Gastroesophageal sphincter (tissue), 4 donors: ENCODE results near the gene BTBD19. TPM values are rescaled to one million over a fixed set of nuclear protein-coding genes. Genes with fewer than 3 reads are reported as not detected.
"Not testable (repeated sequence)": the region's sequence is repeated elsewhere in the genome, so short reads cannot be mapped to it uniquely, and the experiment has no call there.

Experiments
- ATAC-seq: fragments of 150-250 bp; one replicate; pipeline ENCODE4 v1.9.1; 2016; ENCODE audit warnings: mild to moderate bottlenecking, moderate library complexity
- H3K27ac ChIP-seq, 4 donors: fragments of 200-600 bp; sonication (generic) in 3 of 4; 1 replicate in 3 of 4; 2 replicates in 1 of 4; pipeline ENCODE4 v1.5.1; 2016 to 2019
- H3K27me3 ChIP-seq: fragments of 200-600 bp; sonication (generic); one replicate; pipeline ENCODE4 v1.5.1; 2019
- H3K36me3 ChIP-seq, 2 donors: fragments of 200-600 bp; sonication (generic); one replicate each; pipeline ENCODE4 v1.5.1; 2019; ENCODE audit warnings: control low read depth in 1 of 2
- H3K4me1 ChIP-seq, 3 donors: fragments of 200-600 bp; sonication (generic); 1 replicate in 2 of 3; 2 replicates in 1 of 3; pipeline ENCODE4 v1.5.1; 2016 to 2019; ENCODE audit warnings: control low read depth in 2 of 3
- H3K4me3 ChIP-seq, 2 donors: fragments of 200-600 bp; sonication (generic); one replicate each; pipeline ENCODE4 v1.5.1; 2019; ENCODE audit warnings: mild to moderate bottlenecking in 1 of 2, moderate library complexity in 1 of 2
- H3K9me3 ChIP-seq, 3 donors: fragments of 200-600 bp; sonication (generic); one replicate each; pipeline ENCODE4 v1.5.1; 2017 to 2019; ENCODE audit warnings: control low read depth in 2 of 3
- CTCF ChIP-seq, 4 experiments: fragments of 200-600 bp in 2 of 4; fragments of 450-650 bp in 2 of 4; sonication (generic) in 1 of 4; IDR thresholded peaks; one replicate each; pipeline ENCODE4 v1.5.1; 2017 to 2019; ENCODE audit warnings: antibody characterized with exemption in 4 of 4, mild to moderate bottlenecking in 2 of 4, moderate library complexity in 2 of 4
- EP300 ChIP-seq: sonication (generic); formaldehyde crosslinking; IDR thresholded peaks from one replicate; pipeline ENCODE4 v1.6.1; 2017; ENCODE audit warnings: antibody characterized with exemption, mild to moderate bottlenecking
- POLR2A ChIP-seq, 2 donors: fragments of 450-650 bp; IDR thresholded peaks; one replicate each; pipeline ENCODE4 v1.6.1; 2017; ENCODE audit warnings: antibody characterized with exemption in 2 of 2, mild to moderate bottlenecking in 2 of 2, moderate library complexity in 1 of 2
- POLR2AphosphoS5 ChIP-seq: sonication (generic); formaldehyde crosslinking; IDR thresholded peaks from one replicate; pipeline ENCODE4 v1.6.1; 2017; ENCODE audit warnings: antibody characterized with exemption
- WGBS, 2 donors: methylation state at CpG; one replicate each; pipeline ENCODE4 v1.1.5; 2018; ENCODE audit warnings: low coverage in 1 of 2; 5-methylcytosine and 5-hydroxymethylcytosine counted together
- total RNA-seq, 4 donors: library from RNA; depleted of rRNA; stranded (reverse); fragments of >200 nt; gene quantifications; one replicate each; pipeline ENCODE4 v1.1.0, GENCODE V29; 2016

Gene BTBD19
- total RNA-seq, 4 donors from 2014 or later = 0.22 to 12.1 (median 5.6) TPM

DNA sequence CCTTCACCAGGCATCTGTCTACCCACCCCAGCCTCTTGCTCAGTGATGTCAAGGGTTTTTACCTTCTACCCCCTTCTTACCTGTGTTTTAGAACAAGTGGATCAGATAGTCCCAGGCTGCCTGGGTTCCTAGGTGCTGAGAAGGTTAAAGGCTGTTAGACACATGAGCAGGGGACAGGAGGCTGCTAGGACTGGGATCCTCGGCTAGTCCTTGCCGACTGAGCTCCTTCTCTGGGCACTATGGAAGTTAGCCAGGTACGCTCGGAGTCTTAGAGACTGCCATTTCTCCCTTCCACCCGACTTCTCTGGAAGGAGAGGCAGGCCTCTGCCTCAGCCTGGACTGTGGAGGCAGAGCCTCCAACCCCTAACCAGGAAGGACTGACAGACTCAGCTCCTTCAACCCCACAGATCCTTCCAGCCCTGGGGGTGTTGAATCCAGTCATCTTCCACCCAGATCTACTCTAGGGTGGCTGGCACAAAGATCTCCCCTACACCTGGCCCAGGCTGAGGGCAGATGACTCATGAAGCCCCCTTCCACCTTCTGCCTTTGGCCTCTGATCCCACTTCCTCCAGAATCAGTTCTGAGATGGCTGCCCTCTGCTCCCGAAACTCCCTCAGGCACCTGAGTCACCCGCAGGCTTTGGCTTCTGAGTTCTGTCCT is 1.5 kb upstream of the BTBD19 start, which contains the start of gene DYNLT4:
TSS of gene DYNLT4 (minus strand) at position 648 of the 660 bp plus-strand sequence. CDS start 683 bp downstream, outside the sequence.
- ATAC-seq = no peak
- Histone ChIP-seq H3K4me3 (peak within 1 kb of the TSS in 1 of 2 donors; percentile 44), H3K4me1 (peaks cover 17 to 89% (median 74%) of the 10 kb centered on the region in 3 donors), H3K36me3 (peaks cover 0 to 43% of the 10 kb centered on the region in 2 donors), H3K27me3 (no peaks in the 10 kb centered on the region), H3K27ac (peak within 1 kb of the TSS; percentile 95 to 99 (median 96)), H3K9me3 (no peaks in the 10 kb centered on the region)
- 20 to 31% methylated on average over 2 to 3 of the region's 7 CpGs for WGBS, 2 donors
- TF ChIP-seq EP300 (no peak), POLR2A (IDR thresholded peaks at IDR 0.05) (no peak)

GRCh38 chr1:44807364-44808062 is 810 bp upstream of the BTBD19 start:
- 0% methylated on average over 1 of the region's 16 CpGs; no CpG with 5 or more reads in 1 of the 2 donors for whole genome bisulfite sequencing, 2 donors

DNA sequence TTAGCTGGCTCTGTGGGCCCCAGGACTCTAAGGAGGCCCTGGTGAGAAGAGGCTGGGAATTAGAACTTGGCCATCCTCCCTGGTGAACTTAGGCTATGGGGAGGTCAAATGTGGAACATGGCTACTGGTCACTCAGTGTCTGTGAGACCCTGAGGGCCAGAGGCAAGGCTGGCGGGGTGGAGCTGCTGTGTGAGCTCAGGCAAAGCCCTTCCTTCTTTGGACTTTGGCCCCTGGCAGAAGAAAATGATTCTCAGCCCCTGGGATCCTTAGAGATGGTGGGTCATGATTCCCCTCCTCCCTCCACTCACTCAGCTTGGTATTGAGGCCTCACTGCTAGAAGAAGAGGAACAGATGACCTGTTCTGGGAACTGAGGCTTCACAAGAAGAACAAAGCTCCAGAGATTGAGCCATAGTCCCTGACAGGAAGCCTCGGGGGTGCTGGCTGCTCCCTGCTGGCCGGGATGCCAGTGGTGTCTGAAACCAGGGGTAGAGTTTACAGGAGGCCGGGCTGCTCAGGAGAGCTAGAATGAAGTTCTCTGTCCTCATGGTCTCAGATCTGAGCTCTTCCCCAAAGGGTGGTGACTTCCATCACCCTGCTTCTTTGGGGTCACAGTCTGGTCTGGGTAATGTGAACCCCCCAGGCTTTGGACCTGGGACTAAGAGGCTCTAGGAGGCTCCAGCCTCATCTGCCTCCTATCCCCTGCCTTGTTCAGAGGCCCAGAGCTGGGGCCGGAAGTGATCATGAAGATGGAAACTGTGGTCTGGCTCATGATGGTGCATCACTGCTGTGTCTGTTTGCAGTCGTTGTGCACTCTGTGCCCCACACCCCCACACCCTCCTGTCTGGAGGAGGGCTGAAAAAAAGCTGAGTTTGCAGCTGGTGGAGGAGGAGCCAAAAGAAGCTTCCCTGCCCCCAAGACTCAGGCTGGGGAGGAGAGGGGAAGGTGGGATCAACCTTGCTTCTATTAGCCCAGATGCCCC is 905 bp downstream of the BTBD19 start:
- no CpG with 5 or more reads among the region's 6 CpGs for WGBS, 2 donors
- no peaks in the 10 kb centered on the region for H3K9me3 ChIP-seq
- no peak for TF ChIP-seq POLR2A (IDR thresholded peaks at IDR 0.05)
- TF ChIP-seq CTCF (IDR thresholded peaks at IDR 0.05) = peak in 1 of 4 experiments; percentile 14
- TF ChIP-seq EP300 = no peak
- TF ChIP-seq POLR2AphosphoS5 = peak; percentile 44
- peak overlapping the region; percentile 95 to 99 (median 96) for H3K27ac ChIP-seq
- peaks cover 0 to 24% of the 10 kb centered on the region in 2 donors for H3K36me3 ChIP-seq
- no peak for ATAC-seq
- H3K4me3 ChIP-seq = peak overlapping the region; percentile 1 to 44
- H3K4me1 ChIP-seq = peaks cover 17 to 89% (median 71%) of the 10 kb centered on the region in 3 donors
- no peaks in the 10 kb centered on the region for H3K27me3 ChIP-seq

More at GRCh38 chr1:44807364-44808062, 810 bp upstream of the BTBD19 start:
- Histone ChIP-seq H3K27ac (peak overlapping the region; percentile 95 to 99 (median 96)), H3K27me3 (no peaks in the 10 kb centered on the region), H3K9me3 (no peaks in the 10 kb centered on the region), H3K4me3 (peak overlapping the region in 1 of 2 donors; percentile 44), H3K36me3 (peaks cover 0 to 41% of the 10 kb centered on the region in 2 donors), H3K4me1 (peaks cover 17 to 89% (median 73%) of the 10 kb centered on the region in 3 donors)
- peak in 1 of 4 experiments; percentile 30 for TF ChIP-seq CTCF (IDR thresholded peaks at IDR 0.05)
- TF ChIP-seq EP300 = no peak
- peak; percentile 25 to 33 for TF ChIP-seq POLR2A (IDR thresholded peaks at IDR 0.05)
- TF ChIP-seq POLR2AphosphoS5 = peak; percentile 86
- ATAC-seq = peak; percentile 89

- Histone ChIP-seq H3K36me3 (peaks cover 0 to 14% of the 10 kb centered on the region in 2 donors), H3K4me1 (peaks cover 17 to 96% (median 71%) of the 10 kb centered on the region in 3 donors), H3K4me3 (no peak overlapping the region), H3K27ac (peak overlapping the region; percentile 95 to 99 (median 96)), H3K27me3 (no peaks in the 10 kb centered on the region), H3K9me3 (no peaks in the 10 kb centered on the region)
- ATAC-seq = no peak
- 23% methylated on average over 4 of the region's 12 CpGs; no CpG with 5 or more reads in 1 of the 2 donors for WGBS, 2 donors
- TF ChIP-seq CTCF (IDR thresholded peaks at IDR 0.05) = no peak
- no peak for TF ChIP-seq POLR2AphosphoS5
Observed at GRCh38 chr1:44810101-44810761, 1.9 kb downstream of the BTBD19 start.

DNA sequence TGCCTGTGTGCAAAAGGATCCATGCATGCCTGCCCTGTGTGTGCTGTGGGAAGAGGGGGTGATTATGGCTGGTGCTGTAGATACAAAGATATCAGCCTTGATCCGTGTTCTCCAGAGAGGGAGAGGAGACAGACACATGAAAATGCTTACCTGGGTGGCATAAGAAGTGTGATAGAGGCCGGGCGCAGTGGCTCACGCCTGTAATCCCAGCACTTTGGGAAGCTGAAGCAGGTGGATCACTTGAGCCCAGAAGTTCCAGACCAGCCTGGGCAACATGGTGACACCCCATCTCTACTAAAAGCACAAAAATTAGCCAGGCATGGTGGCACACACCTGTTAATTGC is 2.4 kb downstream of the BTBD19 start:
- not testable (repeated sequence) for ATAC-seq, H3K27me3 ChIP-seq, H3K4me3 ChIP-seq, H3K36me3 ChIP-seq, H3K9me3 ChIP-seq
- WGBS, 2 donors = 57% methylated on average over 1 of the region's 4 CpGs; no CpG with 5 or more reads in 1 of the 2 donors
- H3K4me1 ChIP-seq = peaks cover 17 to 91% (median 71%) of the 10 kb centered on the region in 3 donors
- H3K27ac ChIP-seq = peak overlapping the region in 3 of 4 donors; percentile 96 to 99 (median 97)
